GM15510 (cell line): Measurements from ENCODE around the gene ELMO2.

Experiments
- POLR2A ChIP-seq: IDR thresholded peaks from 3 replicates; pipeline ENCODE4 v1.6.1; 2011; ENCODE audit warnings: borderline replicate concordance; ENCODE audit not compliant: insufficient read length; ENCODE audit errors: extremely low read depth

Gene ELMO2

DNA sequence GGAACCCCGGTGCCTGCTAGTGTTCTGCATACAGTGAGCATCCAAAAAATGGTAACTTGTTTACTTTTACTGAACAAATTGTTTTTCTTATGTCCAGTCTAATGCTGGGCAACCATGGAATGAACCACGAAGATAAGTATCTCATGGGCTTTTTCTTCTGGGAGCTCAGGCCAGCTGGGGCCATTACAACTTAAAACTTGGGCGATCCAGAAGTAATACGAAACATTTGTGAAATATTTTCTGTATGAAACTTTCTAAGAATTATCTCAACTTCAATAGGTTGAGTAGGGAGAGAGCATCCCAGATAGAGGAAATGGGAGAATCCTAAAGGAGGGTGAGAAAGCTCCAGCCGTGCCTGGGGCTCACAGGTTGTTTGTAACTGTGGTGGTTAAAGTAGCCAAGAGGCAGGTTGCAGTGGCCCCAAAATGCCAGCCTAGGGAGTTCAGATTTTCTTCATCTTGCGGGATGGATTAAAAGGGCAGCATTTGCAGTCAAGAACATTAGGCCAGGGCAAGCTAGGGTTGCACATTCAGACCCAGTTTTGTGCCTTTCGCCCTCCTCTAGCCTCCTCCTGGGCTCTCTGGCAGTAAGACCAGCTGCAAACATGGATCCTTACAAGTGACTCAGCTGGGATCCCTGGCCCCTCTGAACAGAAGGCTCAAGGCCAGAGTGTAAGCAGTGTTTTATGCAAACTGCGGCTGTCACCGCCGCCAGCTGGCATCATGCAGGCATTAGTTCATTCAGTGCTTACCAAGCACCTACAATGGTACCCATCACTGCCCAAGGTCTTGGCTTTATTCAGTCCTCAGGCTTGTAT is 41.5 kb downstream of the ELMO2 start:
- TF ChIP-seq POLR2A, result no peak

DNA sequence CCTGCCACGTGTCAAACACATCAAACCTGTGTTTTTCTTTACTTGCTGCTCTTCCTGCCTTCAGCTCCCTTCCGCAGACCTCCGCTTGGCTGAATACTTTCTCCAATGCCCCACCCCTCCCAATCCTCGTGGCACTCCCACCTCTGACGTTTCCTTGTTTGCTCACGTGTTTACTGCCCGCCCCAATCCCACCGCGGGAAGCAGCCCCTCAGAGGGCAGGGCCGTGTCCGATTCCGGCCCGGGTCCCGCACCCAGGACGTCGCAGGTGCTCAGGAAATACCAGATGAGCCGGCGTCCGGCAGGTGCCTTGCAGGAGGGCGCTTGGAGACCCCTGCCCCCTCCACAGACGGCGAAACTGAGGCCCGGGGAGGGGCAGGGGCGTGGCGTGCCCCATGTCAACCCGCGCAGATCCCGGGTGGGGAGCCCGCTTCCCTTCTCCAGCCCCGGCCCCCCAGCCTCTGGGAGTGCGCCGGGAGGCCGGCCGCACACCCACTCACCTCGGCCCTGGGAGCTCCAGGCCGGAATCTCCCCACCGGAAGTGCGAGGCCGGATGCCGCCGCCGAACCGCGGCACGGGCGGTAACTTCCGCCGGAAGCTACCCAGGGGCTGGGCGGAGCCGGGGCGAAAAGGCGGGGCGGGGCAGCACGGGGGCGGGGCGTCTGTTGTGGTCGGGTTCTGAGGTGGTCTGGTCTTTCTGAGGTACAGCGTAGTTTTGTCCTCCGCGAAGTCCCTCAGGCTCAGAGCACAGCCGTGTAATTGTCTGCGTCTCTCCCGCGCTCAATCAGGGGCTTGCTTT is 42.3 kb downstream of the ELMO2 start:
- TF ChIP-seq POLR2A, result peak; percentile 83

DNA sequence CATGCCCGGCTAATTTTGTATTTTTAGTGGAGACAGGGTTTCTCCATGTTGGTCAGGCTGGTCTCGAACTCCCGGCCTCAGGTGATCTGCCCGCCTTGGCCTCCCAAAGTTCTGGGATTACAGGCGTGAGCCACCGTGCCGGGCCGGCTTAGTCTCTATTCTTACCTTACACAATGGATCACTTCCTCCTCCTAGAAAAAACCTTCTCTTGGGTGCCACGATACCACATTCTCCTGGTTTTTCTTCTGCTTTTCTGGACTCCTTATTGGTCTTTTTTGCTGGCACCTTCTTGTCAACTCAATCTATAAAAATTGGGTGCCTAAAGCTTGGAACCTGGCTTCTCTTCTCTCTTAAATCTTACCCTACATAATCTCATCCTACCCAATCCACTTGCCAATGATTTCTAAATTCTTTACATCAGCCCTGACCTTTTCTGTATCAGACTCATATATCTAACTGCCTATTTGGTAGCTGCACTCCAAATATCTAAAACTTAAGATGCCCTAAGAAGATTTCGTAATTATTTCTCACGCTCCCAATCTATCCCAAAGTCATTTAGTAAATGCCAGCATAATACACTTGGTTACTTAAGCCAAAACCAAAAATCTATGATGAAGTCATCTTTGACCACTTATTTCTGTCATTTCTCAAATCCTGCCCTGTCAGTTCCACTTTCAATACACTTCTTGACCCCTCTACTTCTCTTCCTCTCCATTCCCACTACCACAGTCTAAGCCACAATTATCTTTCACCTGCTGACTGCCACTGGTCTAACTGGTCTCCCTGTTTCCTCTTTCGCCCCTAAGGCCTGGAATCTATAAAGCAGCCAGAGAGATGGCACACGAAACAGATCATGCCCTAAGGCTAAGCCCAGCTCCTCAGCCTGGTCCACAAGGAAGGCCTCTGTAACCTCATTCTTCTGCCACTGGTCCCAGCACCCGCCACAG is 43.2 kb downstream of the ELMO2 start:
- no peak for TF ChIP-seq POLR2A

DNA sequence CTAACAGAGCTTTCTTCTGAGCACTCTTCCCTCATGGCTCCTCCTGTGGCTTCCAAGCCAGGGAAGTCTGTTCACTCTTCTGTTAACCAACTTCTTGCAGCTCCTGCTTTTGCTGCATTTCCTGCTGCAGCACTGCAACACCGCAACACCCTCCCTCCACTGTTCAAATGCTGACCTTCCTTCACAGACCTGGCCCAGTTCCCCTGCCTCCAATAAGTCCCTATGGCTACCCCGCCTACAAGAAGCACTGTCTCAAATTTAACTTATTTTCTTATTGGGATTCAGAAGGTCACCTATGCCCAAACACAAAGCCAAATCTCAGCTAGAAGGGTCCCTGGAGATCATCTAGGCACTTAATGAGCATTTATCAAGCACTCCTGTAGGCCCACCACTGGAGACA is 44.6 kb downstream of the ELMO2 start:
- no peak for TF ChIP-seq POLR2A

DNA sequence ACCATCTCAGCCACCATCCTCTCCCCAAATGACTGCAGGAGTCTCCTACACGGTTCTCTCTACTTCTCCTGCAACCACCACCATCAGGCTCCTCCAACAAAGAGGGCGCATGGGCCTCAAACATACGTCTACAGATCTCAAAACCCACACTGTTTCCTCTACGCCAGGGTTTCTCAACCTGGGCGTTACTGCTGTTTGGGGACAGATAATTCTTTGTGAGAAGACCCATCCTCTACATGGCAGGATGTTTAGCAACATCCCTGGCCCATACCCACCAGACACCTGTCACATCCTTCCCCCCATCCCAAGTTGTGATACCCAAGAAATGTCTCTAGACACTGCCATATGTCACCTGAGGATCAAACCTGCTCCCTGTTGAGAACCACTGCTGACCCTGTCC is 45.0 kb downstream of the ELMO2 start:
- TF ChIP-seq POLR2A, result no peak

DNA sequence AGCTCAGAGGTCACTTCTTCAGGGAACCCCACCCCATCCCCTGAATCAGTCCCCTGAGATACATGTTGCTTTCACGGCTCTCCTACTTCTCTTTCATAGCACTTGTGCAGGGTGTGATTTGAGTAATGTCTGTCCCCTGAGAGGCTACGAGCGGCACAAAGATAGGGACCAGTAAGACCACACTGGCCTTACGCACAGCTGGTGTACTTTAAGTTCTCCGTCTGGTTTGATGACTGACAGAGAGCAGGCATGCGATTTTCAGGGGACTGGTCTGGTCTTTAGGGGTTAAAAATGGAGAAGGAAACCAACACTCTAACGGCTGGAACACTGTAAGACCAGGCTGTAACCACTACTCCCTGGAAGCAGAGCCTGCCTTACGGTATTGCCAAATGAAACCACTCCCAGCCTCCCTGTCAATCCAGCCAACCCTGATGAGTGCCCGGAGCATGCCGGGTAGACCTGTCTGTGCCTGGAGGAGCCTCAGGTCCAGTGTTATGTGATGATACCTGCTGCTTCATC is 47.1 kb downstream of the ELMO2 start:
- no peak for TF ChIP-seq POLR2A

DNA sequence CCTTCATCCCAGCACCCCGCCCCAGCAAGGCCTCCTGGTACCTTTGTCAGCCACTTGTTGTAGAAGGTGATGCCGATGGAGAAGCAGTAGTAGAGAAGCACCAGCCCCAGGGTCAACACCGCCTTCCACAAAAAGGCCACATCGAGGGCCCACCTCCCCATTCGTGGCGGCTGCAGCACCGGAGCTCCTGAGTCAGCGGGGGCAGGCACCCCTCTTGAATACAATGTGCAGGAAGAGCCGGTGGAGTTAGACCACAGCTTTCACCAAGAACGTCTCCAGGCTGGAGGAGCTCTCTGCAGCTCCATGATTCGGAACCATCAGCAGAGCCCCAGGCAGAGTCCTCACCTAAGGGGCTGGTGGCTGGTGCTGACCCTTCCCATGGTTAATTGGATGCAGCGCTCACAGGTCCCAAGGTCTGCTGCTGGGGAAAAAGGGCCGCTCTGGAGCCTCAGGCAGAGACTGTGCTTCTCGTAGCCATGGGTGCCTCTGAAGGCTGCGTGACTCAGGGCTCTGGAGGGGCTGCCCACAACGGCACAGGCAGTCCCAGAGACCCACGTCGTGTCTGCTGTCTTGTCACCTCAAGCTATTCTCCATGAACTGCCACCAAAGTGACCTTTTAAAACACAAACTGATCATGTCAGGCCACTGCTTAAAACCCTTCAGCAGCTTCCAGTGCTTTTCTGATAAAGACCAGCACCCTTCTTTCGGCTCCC is 47.9 kb downstream of the ELMO2 start:
- TF ChIP-seq POLR2A, result no peak

DNA sequence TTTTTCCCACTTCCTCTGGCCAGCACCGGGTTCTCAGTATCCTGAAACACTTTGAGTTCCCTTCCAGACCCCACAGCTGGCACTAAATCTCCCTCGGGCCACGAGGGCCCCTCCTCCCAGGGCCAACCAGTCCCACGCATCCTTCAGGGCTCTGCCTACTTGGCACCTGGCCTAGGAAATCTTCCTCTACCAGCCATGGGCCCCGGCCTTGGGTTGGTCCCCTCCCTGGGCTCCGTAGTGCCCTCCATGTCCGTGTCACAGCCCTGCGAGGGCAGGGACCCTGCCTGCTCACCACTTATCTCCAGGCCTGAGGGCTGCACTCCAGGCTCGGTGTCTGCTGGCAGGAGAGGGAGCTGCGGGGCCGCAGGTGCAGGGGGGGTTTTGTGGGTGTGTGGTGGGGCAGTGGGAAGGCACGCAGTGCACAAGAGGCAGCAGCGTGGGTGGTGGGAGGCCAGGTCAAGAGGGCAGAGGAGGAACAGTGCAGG is 49.3 kb downstream of the ELMO2 start:
- no peak for TF ChIP-seq POLR2A

DNA sequence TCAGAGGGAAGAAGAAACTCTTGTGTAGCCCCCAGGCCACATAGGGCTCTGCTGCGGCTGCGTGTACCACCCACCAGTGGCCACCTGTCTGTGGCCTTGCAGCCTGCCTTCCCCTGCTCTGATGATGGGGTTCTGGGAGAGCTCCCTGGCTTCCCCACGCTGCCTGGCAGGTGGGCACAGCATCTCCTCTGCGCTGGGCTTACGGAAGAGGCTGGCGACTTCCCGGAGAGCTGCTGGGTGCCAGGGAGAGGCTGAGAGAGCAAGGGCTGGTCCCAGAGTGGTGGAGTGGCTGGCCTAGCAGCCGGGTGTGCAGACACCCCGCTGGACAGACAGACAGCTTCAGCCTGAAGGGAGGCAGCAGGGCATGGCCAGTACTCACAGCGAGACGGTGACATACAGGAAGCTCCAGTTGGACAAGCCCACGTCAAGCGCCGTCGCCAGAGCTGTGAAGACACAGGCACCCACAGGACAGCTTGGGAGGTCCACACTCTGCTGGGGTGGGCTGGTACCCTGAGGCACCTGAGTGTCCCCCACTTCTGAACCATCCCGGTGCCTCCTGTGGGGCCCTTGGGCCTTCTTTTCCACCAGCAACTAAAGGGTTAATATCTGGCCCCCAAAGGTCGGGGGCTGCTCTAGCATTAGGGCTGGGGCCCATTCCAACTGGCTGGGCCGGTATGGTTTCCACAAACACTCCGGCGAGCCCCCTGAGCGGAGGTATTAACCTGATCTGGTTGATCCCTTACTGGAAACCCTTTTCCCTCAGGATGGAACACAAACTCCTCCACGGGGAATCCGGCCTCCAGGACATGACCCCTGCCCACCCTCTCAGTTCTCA is 50.0 kb downstream of the ELMO2 start:
- TF ChIP-seq POLR2A, result no peak

DNA sequence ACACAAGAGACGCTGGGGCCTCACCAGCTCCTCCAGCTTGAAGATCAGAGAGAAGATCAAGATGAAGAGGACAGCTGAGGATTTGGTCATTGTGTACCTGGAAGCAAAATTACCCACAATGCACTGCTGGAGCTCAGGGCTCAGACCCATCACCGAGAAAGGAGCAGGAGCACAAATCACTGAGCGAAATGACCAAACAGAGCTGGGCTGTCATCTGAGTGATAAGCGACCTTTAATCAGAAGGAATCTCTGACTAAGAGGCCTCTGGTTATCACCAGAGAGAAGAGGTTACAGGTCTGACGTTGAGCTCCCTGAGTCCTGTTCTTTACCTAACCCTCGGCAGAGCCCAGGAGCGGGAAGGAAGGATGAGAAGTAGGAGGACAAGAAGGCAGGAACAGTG is 50.6 kb downstream of the ELMO2 start:
- TF ChIP-seq POLR2A, result no peak

DNA sequence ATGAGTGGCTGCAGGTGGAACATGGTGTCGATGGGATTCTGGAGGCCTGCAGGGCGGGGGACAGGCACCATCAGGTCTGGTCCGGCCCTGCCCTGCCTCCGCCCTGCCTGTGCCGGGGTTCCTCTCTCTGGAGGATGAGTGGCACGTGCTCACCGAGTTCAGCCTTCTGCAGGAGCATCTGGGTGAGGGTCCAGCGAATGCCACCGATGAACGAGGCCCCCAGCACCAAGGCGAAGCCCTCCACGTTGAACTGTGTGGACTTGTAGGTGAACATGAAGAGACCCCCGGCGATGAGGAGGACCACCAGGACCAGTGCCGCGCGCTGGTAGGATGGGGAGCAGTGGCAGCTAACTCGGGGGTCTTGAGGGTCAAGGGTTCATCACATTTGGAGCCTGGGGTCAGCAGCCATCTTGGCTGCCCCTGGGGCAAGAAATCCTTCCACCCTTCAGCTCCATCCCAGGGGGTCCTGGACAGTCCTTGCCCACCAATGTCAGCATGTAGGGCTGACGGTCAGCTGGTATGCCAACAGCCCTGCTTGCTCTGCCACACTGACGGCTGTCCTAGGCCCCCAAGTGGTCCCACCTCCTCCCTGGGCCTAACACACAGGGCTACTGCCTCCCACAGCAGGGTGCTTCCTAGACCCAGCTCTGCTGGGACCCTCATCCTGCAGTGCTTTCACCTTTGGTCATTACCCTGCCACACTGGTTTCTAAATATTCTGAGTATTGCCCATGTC is 51.3 kb downstream of the ELMO2 start:
- no peak for TF ChIP-seq POLR2A

DNA sequence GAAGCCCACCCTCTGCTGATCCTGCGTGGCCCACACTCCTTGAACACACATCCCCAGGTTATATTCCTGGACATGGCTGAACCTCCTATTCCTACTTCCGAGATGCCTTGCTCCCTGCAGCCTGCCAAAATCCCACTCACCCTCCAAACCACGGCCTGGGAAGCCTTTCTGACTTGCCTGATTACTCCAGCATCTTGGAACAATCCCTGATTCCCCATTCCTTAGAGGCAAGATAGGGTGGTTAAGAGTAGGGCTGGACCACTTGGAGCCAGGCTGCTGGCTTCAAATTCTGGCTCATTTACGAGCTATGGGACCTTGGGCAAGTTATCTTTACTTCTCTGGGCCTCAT is 52.2 kb downstream of the ELMO2 start:
- no peak for TF ChIP-seq POLR2A
